Stimulated activated CD4-positive, alpha-beta T cell treated with anti-CD3 and anti-CD28 coated beads, TNF-alpha, amount 100 ng/mL, for 48 hours (primary cell): ENCODE data around the gene SPPL3.

Experiments used
- DNase-seq, 3 donors: peaks; one replicate each; pipeline ENCODE4 v3.0.0-alpha.2; 2020; ENCODE audit warnings: low read depth in 3 of 3

The SPPL3 gene

DNA sequence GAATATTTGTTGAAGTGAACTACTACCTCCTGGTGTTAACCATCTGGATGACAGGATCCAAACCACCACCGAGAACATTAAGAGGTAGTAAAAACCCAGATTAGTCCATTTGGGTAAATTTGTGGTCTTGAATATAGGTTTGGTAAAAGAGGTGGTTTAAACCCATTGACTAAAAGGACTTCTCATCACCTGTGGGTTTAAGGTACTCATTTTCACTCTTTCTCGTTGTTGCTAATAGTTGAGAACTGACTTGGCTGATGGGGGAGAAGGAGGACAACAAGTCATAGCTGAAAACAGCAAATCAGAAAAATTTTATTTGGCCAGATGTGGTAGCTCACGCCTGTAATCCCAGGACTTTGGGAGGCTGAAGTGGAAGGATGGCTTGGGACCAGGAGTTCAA lies 119.4 kb downstream of the SPPL3 start:
- no peak for DNase-seq

DNA sequence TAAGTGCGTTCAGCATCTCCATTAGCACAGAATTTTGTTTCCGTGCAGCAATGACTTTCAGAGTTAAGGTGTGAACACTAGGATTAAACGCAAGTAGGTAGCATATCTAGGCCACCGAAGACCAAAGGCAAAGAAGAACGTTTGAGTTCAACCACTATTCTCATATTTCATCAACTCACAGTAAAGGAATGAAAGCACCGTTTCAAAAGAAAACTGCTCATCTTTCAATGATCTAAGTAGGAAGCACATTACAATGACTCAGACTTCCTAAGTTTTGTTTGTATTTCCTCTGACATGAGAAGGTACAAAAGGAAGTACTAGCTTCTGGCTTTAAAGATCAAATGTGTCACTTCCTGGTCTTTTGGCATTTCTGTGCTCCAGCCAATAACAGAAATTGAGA lies 121.0 kb downstream of the SPPL3 start:
- no peak for DNase-seq

DNA sequence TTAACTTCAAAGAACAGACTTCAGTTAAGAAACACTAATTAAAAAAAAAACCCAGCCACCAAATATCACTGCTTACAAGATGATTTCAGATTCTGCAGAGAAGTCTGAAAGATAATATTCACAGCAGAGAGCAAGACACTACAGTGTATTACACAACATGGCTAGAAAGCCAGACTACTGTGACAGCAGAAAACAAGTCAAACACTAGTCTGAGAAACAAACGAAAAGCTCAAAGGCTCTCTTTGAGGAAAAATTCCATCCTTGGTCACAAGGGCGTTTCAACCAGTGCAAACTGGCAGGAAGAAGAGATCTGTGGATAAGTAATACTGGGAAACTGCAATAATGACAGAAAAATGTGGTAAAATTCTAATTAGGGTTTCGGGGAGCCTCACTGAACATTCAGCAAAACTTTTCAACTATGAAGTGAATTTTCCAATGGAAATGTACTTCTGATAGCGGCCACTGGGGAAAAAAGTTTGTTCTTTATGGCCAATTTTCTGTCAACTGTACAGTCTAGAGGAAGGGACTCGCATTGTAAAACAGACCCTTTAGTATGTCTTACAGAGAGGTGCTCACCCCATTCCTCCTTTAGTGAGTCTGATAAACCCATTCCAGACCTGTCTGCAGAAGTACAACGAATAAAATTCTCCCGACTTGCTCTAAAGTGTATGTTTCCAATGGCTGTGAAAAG lies 128.2 kb downstream of the SPPL3 start:
- no peak for DNase-seq

DNA sequence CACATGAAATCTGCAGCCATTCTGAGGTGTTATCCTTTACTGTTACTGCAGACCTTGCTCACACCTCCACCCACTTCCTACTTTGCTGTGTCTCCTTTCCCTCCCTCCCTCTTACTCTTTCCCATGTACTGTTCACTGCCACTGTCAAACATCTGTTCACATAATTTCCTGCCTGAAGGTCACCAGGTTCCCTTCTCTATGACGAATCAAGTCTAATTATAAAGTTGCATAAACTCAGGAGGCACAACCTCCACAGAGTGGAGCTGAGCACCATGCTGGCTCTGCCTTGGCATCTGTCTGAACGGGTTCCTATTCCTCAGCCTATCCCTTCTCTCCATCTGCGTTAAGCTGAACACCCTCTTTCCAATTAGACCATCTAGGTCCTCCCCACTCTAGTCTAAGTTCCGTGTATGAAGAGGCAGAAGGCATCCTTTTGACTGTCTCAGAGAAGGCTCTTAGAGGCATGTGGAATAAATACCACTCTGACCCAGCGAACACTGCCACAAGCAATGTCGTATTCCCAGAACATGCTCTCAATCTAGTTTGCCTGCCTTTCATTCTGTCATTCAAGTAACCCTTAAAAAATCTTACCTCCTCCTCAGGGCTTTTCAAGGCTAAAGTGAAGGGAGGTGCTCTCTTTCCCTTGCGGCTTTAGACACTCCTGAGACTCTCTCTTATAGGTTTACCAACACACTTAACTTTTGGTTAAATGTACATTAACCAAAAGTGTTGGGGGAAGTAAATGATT lies 129.8 kb downstream of the SPPL3 start:
- no peak for DNase-seq

DNA sequence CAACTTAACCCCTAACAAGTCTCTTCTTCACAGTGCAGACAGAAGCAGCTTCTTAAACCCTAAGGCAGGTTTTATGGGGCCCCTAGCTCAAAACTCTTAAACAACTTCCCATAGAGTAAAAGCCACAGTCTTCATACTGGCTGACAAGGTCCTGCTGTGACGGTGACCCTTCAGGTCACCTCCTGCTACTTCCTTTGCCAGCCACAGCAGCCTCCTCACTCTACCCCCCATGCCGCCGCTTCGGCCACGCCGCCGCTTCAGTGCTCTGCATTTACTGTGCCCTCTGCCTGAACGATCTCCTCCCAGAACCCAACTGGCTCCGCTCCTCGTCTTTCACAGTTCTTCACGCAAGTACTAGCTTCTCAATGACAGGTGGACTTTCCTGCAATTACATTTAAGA lies 133.1 kb downstream of the SPPL3 start:
- no peak for DNase-seq

DNA sequence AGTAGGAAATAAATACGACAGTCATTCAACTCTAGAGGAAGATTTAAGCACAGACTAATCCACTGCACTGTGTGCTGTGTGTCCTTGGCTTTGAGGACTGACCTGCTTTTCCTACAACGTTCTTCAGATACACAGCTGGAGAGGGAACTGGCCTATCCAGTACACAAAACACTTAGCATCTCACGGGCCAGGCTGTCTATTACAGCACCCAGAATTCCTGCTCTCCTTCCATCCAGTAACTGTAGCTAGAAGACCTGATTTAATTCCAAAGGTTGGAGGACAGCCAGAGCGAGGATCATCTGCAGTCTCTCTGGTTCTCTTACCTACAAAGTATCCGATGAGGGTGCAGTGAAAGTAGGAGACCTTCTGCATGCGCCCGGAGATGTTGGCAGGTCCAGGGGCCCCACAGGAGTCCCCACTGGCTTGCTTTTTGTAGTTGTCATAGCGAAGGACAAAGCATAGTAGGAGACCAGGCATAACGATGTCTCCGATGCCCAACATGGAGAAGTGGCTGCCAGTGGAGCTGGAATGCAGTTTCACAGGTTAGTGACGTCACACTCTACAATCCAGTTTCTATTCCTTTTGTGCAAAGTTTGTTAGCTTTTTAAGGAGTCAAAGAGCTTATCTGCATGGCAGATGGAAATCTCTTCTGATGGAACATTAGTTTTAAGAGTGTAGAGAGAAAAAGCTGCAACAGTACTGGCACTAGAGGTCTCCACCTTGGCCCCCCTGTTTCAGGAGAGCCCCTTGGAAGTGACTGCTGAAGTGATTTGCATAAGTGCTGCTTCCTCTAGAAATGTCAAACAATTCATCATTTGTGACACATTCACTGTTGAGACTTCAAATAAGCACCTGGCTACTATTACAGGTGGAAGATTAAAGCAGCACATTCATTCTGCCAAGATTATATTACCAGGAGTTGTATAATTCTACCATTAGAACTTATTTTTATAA lies 136.8 kb downstream of the SPPL3 start:
- DNase-seq: no peak

DNA sequence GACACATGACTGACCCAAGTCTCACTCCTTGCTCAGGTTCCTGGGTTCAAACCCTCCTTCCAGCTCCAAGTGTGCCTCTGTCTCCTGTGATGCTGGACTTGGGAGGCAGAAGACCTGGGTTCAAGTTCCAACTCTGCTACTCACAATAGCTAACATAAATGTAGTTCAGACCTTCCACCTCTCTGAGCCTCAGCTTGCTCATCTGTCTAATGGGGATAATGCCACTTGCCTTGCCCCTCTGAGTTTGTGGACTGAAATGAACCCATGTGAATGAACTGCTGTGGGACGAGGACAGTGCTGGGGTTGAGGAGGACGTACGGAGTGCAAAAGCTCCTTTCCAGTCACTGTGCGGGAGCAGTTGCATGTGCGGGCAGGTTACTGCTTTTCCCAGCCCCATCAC lies 137.6 kb downstream of the SPPL3 start:
- DNase-seq: no peak

DNA sequence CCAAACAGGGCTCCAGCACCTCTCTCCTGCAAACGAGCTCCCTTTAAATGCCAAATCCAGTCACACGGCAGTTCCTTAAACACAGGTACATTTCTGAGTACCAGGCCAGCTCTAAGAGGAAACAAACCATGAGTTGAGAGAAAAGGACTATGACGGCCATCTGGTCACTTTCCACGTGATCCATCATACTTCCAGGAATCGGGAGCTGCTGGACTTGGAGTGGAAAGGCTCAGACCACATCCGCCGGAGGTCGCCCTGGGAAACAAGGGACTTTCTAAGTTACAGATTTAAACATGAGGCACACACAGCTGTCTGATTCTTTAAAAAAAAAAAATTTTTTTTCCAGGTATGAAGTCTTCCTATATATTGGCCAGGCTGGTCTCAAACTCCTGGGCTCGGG lies 139.3 kb downstream of the SPPL3 start:
- DNase-seq: no peak

DNA sequence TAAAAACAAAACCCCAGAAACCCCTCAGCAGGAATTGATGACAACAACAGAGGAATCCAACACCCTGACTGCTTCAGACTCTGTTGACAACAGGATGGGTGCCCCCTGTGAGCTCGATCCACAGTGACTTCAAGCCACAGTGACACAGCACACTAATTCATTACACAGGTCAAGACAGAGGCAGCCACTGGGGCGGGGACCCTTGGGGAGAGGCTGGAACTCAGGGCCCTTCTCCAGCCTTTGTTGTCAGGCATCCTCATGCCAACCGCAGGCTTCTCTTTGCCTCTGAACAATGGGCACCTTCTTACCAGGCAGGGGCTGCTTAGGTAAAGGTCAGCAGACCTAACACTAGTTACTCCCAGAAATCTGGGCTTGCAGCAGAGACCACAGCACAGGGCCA lies 140.9 kb downstream of the SPPL3 start:
- no peak for DNase-seq

DNA sequence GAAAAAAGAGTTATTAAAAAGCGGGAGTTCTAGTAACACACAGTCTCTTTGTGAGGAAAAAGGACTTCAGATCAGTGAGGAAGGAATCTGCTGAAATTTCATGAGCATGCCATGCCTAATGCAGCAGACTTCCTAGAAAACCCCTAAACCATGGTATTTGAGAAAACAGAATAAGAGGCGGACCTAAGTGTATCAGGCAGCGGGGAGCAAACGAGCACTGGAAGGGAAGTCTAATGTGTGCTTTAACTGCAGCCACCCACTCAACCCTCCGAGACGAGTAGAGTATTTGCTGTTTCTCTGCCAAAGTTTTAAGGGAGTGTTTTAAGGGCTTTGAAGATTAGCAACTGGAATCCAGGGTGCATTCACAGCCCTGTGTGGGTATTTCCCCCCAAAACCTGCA lies 142.1 kb downstream of the SPPL3 start:
- DNase-seq: no peak

DNA sequence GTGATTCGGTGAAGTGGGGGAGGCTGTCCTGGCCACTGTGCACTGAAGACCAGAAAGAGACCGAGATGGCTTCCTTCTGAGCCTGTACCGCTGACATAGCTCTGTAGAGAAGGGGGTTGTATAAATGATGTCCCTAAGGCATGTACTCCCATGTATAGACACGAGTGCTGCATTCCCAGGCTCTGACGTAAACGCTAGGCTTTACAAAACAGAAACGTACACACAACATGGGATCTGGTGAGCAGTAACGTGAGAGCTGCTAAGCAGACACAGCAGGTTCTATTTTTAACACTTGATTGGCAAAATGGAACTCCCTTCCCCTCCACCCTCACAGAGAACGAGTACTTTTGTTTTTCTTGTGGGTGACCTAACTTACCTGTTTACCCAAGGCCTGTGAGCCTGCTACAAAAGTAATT lies 142.6 kb downstream of the SPPL3 start:
- DNase-seq: no peak

DNA sequence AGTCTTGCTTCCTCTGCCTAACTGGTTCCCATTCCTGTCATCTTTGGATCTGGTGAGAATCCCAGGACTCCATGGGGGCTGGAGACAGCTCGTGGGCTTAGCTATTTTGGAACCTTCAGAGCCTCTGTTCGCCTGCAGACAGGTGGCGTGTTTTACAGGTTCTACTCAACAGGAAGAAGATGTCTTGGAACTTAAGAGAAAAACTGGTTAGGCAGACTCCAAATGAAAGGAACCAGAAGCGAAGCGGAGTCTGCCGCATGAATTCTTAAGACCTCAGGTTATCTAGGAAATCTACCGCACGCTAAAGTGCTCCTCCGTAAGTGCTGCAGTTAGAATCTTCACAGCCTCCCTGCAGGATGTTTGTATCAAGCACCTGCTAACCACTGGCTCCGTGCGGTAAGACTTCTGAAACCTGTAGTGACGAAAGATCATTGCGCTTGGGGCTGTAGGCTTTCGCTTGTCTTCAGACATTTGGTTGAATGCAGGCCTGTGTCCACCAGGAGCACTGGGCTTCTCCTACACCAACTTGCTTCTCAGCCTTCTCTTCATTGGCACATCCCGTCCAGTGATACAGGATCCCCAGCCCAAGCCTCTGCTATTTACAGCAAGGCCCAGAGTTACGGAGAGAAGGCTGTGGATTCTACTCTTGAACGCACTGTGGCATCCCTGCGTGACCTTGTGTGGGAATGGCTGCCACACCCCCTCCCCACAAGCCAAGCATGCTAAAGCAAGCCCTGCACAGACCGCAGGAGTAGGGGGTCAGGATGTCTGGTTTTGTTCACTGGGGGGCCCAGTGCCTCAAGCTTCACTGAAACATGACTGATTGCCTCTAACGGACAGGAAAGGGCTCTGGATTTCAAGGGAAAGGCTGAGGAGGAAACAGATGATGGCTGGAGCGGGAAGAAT lies 143.6 kb downstream of the SPPL3 start:
- no peak for DNase-seq

DNA sequence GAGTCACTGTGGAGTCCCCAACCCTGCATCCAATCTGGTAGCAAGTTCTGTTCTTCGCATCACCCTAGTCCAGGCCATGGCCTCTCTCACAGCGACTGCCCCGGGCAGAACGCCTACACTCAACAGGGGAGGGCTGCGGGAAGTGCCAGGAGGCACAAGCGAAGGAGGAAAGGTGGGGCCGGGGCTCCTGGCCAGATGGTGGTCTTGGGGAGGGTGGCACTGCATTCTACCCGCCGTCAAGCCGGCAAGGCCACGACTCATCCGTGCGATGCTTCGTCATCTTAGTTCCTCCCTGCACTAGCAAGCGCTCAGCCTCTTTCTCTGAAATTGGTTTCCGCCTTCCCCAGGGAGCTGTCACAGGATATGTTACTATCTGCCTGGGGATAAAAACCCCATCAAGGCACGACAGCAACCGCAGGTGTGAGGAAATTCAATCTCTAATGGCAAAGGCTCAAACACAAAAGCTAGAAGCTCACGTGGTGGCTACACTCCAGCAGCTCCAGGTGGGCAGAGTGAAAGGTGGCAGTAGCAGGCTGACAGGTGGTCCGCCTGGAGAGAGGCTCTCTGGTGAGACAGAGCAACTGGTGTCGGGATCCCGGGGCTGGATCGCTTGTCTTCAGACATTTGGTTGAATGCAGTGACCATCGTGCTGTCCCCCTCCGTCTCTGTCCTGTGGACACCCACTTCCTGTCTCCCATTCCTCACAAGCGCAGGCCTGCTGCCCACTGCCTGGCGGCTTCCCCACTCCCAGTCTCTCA lies 144.4 kb downstream of the SPPL3 start:
- no peak for DNase-seq

DNA sequence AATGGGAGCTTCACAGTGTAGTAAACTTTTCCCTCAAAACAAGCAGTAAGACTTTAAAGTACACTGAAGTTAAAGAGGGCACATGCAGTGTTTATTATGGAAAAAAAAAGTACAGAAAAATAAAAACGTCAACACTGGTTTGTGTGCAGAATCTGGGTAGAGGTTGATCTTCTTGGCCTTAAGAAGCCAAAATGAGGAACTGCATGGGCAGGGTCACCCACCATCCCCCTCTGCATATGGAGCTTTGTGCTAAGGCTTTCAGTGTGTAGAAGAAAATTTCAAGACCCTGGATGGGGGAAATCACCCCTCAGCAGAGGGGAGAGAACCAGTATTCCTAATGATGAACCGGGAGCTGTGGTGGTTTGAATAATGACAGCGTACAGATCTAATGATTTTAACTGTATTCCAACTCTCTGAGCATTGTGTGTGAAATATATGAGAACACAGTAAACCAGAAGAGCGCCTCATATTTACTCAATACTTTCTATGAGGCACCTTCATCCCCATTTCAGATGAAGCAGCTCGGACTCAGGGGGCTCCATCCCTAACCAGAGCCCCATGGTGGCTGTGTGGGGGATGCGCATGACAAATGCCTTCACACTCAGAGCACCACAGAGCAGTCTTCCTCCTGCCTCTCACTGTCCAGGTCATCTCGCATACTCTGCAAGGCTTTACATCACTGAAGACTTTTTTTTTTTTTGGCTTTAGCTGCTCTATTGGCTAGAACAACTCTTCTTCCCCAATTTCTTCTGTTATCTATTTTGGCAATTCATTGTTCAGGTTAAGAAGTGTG lies 145.2 kb downstream of the SPPL3 start:
- no peak for DNase-seq

DNA sequence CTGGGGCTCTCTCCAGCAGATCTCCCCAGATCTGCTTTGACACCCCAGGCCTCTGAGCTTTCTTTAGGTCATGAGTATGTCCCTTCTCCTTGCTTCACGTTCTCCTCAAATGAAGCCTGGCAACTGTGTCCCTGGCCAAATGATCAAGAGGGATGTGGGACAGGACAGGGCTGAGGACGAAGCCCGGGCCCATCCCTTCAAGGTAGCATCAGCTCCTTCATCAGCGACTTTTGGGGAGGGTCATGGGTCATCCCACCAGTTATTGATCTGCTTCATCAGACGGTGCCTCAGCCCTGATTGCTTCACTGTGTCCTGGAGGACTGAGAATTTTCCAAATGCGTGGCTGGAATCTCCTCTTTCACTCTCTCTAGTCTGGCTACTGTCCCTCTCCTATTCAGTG lies 146.2 kb downstream of the SPPL3 start:
- no peak for DNase-seq

DNA sequence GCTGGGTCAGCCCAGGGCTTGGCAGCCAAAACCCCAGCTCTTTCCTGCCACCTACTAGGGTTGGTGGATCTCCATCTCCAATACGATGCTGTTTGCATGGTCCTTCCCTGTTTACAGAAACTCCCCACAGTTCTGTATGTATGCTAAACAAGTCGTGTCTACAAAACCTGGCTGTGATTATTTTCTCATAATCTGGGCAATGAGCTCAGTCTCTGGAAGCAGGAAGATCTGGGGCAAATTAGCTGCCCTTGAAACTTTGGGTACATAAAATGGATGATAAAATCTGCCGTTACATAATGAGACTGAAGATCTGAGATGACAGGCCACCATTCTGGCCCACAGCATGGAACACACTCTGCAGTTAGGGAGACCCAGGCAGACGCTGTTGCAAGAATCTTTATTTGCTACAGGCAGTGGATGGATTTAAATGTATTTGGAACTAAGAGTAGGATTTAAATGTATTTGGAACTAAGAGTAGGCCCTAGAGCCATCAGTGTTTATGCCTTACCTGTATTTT lies 146.9 kb downstream of the SPPL3 start:
- DNase-seq: no peak

DNA sequence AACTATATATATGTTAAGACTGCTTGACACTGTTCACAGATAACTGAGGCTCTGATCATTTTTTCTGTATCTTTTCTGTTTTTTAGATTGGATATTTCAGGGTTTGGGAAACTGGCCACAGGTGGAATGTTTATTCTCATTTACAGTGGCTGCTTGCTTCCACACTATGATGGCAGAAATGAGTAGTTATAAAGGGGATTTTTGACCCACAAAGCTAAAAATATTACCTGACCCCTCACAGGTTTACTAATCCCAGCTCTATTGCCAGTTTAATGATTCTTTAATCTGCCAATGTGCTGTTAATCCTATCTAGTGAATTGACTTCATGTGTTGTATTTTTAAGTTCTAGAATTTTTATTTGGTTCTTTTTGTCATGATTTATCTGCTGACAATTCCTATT lies 148.9 kb downstream of the SPPL3 start:
- no peak for DNase-seq

DNA sequence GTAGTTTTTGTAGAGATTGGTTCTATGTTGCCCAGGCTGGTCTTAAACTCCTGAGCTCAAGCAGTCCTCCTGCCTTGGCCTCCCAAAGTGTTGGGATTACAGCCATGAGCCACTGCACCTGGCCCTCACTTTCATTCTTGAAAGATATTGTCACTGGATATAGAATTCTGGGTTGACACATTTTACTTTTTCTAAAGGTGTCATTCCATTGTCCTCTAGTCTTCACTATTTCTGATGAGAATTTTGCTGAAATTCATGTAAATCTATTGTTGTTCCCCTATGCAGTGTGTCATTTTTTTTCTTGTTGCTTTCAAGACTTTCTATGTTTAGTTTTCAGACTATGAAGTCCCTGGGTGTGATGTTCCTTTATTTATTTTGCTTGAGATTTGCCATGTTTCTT lies 149.4 kb downstream of the SPPL3 start:
- DNase-seq: no peak

DNA sequence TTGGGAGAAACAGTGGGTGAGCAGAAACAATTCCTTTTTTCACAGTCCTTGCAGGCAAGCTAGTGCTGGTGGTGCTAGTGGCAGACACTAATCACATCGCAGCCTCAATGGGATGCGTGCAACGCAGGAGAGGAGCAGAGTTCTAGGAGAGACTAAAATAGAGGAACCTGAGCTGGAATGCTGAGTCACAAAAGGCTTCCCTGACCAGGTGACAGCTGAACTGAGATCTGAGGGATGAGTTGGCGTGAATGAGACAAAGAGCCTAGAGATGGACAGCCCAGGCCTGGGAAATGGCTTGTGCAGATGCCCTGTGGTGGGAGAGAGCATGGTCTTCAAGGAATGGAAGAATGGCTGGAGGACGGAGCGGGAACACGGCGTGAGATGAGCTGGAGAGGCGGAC lies 152.8 kb downstream of the SPPL3 start:
- DNase-seq: no peak

DNA sequence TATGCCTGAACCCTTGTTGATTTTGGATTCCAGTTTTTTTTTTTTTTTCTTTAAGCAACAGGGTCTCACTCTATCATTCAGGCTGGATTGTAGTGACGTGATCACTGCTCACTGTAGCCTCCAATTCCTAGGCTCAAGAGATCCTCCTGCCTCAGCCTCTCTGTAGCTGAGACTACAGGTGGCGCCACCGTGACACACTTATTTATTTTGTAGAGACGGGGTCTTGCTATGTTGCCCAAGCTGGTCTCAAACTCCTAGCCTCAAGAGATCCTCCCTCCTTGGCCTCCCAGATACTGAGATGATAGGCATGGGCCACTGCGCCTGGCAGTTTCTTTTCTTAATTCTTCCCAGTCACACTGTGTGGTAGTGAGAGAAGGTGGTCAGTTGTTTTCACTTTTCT lies 153.4 kb downstream of the SPPL3 start:
- no peak for DNase-seq
